ENCODE measurements around the gene TSR3. TPM values are rescaled to one million over a fixed set of nuclear protein-coding genes. Genes with fewer than 3 reads are reported as not detected.

Gene TSR3
- total and polyA plus RNA-seq, 2 of the 13 experiments (the other 11 are each of a cell fraction or from before 2014, with no cell fraction given): 24.2 to 51.0 TPM

- no TSS peak for BruUV-seq (replicated peaks)
- in situ Hi-C loops (cut with HindIII; ENCODE audit: extremely low pct_ligation_motif_present, low pct_unique_long_range_greater_than_20kb) (no loop called here), intact Hi-C loops (cut with micrococcal nuclease; ENCODE audit: unreplicated experiment) (no loop called here)
- no peak for FAIRE-seq
- 94% methylated on average over 12 of the region's 15 CpGs for WGBS (ENCODE audit: low lambda C conversion rate)
- peaks cover 12 to 31% of the 10 kb centered on the region in 2 experiments; a peak in 4 of 5 replicates for H3K36me3 ChIP-seq (replicated peaks in 1 of 2; ENCODE audit: control insufficient read depth in 1 of 2, insufficient read depth in 2 of 2, low read length in 2 of 2)
- H3K27ac ChIP-seq (ENCODE audit: extremely low read length, insufficient read depth, low read length): no peak overlapping the region
- TF ChIP-seq POLR2AphosphoS5 (IDR thresholded peaks at IDR 0.05; ENCODE audit: low read depth, low read length): 0 out of 2 replicates have a peak, but pooled peaks have one; percentile 25
- TF ChIP-seq MED13 (CRISPR knock-in tag; IDR thresholded peaks at IDR 0.05): no peak
- TF ChIP-seq POLR2AphosphoS2 (IDR thresholded peaks at IDR 0.05; ENCODE audit: low read depth, low read length): 0 out of 2 replicates have a peak, but pooled peaks have one; percentile 16
- POLR2A ChIA-PET: no interaction called here
- H2AFZ ChIP-seq (ENCODE audit: low read length): no peak overlapping the region
- no peaks in the 10 kb centered on the region for H3K4me1 ChIP-seq (ENCODE audit: insufficient read depth, low read length)
- no peaks in the 10 kb centered on the region for H3K27me3 ChIP-seq (ENCODE audit: control insufficient read depth in 1 of 2, insufficient read depth in 2 of 2, low read length in 2 of 2)
- H3K9me3 ChIP-seq (ENCODE audit: low read length): no peaks in the 10 kb centered on the region
- ATAC-seq: no peak
- no peaks in the 10 kb centered on the region for H3K79me2 ChIP-seq (ENCODE audit: insufficient read depth, low read length)
- no peak overlapping the region for H3K4me2 ChIP-seq (ENCODE audit: low read depth, low read length)
- no peaks in the 10 kb centered on the region for H4K20me1 ChIP-seq (ENCODE audit: insufficient read depth, low read length)
- DNase-seq (ENCODE audit: low spot score): no peak
- no peak overlapping the region for H3K4me3 ChIP-seq (replicated peaks in 1 of 3; ENCODE audit: insufficient read depth in 1 of 3, low read depth in 2 of 3, low read length in 3 of 3)
- no peak overlapping the region for H3K9ac ChIP-seq (ENCODE audit: insufficient read depth, low read depth, low read length)
- CTCF ChIA-PET (ENCODE audit: low intra/inter-chr PET ratio, low total read pairs): no interaction called here
Observed at GRCh38 chr16:1325261-1325660, 26.4 kb downstream of the TSR3 start.

GRCh38 chr16:1324286-1324826 lies 27.3 kb downstream of the TSR3 start:
- H3K9ac ChIP-seq (ENCODE audit: insufficient read depth, low read depth, low read length): no peak overlapping the region
- no peaks in the 10 kb centered on the region for H3K9me3 ChIP-seq (ENCODE audit: low read length)
- no peak overlapping the region for H3K27ac ChIP-seq (ENCODE audit: extremely low read length, insufficient read depth, low read length)
- DNase-seq (ENCODE audit: low spot score): no peak
- H3K4me2 ChIP-seq (ENCODE audit: low read depth, low read length): no peak overlapping the region
- no peaks in the 10 kb centered on the region for H3K4me1 ChIP-seq (ENCODE audit: insufficient read depth, low read length)
- WGBS (ENCODE audit: low lambda C conversion rate): 94% methylated on average over 22 of the region's 22 CpGs
- H2AFZ ChIP-seq (ENCODE audit: low read length): no peak overlapping the region
- peaks cover 20 to 40% of the 10 kb centered on the region in 2 experiments; a peak in 4 of 5 replicates for H3K36me3 ChIP-seq (replicated peaks in 1 of 2; ENCODE audit: control insufficient read depth in 1 of 2, insufficient read depth in 2 of 2, low read length in 2 of 2)
- H3K79me2 ChIP-seq (ENCODE audit: insufficient read depth, low read length): peaks cover 2% of the 10 kb centered on the region
- no peak for ATAC-seq
- FAIRE-seq: no peak
- in situ Hi-C loops (cut with HindIII; ENCODE audit: extremely low pct_ligation_motif_present, low pct_unique_long_range_greater_than_20kb) (no loop called here), intact Hi-C loops (cut with micrococcal nuclease; ENCODE audit: unreplicated experiment) (no loop called here)
- no peak overlapping the region for H3K4me3 ChIP-seq (replicated peaks in 1 of 3; ENCODE audit: insufficient read depth in 1 of 3, low read depth in 2 of 3, low read length in 3 of 3)
- TF ChIP-seq AGO2 (optimal IDR thresholded peaks at IDR 0.05; ENCODE audit: low read depth, low read length) (peak; percentile 29), ZNF251 (CRISPR knock-in tag; IDR thresholded peaks at IDR 0.05) (no peak), GABPA (IDR thresholded peaks at IDR 0.05; ENCODE audit: low read depth, low read length) (no peak), GABPA (CRISPR knock-in tag; IDR thresholded peaks at IDR 0.05; ENCODE audit: low read depth) (no peak), RBM22 (optimal IDR thresholded peaks at IDR 0.05; ENCODE audit: low read length) (peak; percentile 19)
- BruUV-seq (replicated peaks): no TSS peak
- ChIA-PET CTCF (ENCODE audit: low intra/inter-chr PET ratio, low total read pairs) (no interaction called here), POLR2A (interaction anchor here (0.9 kb wide), 1 partner anchor 8 kb away, joined by 3 read pairs; no protein-coding TSS in a partner anchor)
- peaks cover 3% of the 10 kb centered on the region; the same call in 1 of the 2 replicates for H4K20me1 ChIP-seq (ENCODE audit: insufficient read depth, low read length)
- no peaks in the 10 kb centered on the region for H3K27me3 ChIP-seq (ENCODE audit: control insufficient read depth in 1 of 2, insufficient read depth in 2 of 2, low read length in 2 of 2)
